ENCODE measurements around the gene OR1I1.

DNA sequence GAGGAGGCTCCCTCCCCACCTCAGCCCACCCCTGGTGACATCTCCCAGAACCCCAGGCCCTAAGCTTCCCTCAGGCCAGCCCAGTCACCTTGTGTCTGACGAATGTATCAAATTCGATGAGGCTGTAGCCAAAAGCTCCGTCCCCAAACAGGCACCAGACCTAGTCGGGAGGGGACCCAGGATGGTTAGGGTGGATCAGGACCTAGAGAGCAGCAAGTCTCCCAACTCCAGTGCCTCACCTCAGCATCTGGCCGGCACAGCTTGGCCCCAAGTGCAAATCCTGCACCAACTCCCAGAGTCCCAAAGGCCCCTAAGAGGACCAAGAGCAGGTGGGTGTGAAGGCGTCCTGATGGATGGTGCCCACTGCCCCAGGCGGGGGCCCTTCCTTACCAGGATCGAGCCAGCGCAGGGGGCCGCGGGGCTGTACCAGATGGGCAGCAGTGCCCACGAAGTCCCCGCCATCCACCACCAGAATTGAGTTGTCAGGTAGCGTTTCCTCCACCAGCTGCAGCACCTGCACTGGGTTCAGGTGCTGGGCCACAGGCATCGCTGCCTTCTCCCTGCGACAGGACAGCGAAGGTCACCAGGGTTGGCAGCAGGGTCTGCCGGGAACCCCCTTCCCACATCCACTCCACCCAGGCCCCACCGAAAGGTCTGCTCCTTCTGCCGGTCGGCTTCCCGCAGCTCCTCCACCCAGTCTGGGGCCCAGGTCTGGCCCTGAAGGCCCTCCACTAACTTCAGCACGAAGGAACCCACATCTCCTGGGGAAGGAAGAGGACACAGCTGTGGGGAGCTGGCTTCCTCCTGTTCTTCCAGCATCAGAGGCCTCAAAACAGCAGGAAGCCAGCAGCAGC is 34.0 kb downstream of the OR1I1 start:
- TF ChIP-seq EZH2 (IDR thresholded peaks at IDR 0.05) (no peak), CTCF (IDR thresholded peaks at IDR 0.05) (no peak)
